DND-41 (cell line): ENCODE results near the gene RHBDF1.

Experiments
- CTCF ChIP-seq: IDR thresholded peaks from 2 replicates; pipeline ENCODE4 v1.5.1; 2012; ENCODE audit warnings: borderline replicate concordance, low read length, moderate library complexity, mild to moderate bottlenecking; ENCODE audit not compliant: poor library complexity, severe bottlenecking; ENCODE audit errors: extremely low read depth
- EZH2 ChIP-seq: IDR thresholded peaks from 3 replicates; pipeline ENCODE4 v1.6.1; 2012; ENCODE audit warnings: borderline replicate concordance, low read depth, mild to moderate bottlenecking, moderate library complexity, low read length, inconsistent platforms; ENCODE audit not compliant: severe bottlenecking

- TF ChIP-seq CTCF (no peak), EZH2 (no peak)
Measured at GRCh38 chr16:44655-45054, 27.8 kb downstream of the RHBDF1 start.
